Right lobe of liver (tissue), 4 donors: ENCODE results near the gene CDHR1.

ENCODE experiments used
- POLR2A ChIP-seq: fragments of 450-650 bp; IDR thresholded peaks from one replicate; pipeline ENCODE4 v1.6.1; 2017; ENCODE audit warnings: antibody characterized with exemption, mild to moderate bottlenecking
- TF ChIP-seq, protein P1 (sequence below), 4 donors: fragments of 200-600 bp in 3 of 4; fragments of 450-650 bp in 1 of 4; IDR thresholded peaks; one replicate each; pipeline versions ENCODE4 v1.5.1 to v1.8.0; 2016 to 2022; ENCODE audit warnings: antibody characterized with exemption in 4 of 4, mild to moderate bottlenecking in 2 of 4
- donor health status: DM: no; HTN: no; CAD: no.
- donor health status: DM: no; HTN: no; CAD: no.
- donor health status: DM: no; HTN: yes; CAD: no.

DNA sequence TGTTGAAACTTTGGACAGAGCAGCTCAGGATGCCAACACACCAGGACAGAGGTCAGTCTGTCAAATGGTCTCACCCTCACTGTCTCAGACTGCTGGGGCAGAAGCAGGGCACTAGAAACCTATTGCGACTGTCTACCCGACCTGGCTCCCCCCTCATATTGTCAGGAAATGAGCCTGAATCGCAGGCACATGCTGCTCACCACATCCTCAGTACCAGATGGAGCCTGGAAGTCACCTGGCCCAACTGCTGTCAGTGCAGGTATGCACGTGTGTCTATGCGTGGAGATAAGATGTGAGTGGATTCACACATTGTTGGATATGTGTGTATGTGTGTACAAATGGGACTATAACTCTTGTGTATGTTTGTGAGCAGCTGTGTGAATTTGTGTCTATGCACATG, 3.2 kb upstream of the CDHR1 start:
- TF ChIP-seq, protein P1, sequence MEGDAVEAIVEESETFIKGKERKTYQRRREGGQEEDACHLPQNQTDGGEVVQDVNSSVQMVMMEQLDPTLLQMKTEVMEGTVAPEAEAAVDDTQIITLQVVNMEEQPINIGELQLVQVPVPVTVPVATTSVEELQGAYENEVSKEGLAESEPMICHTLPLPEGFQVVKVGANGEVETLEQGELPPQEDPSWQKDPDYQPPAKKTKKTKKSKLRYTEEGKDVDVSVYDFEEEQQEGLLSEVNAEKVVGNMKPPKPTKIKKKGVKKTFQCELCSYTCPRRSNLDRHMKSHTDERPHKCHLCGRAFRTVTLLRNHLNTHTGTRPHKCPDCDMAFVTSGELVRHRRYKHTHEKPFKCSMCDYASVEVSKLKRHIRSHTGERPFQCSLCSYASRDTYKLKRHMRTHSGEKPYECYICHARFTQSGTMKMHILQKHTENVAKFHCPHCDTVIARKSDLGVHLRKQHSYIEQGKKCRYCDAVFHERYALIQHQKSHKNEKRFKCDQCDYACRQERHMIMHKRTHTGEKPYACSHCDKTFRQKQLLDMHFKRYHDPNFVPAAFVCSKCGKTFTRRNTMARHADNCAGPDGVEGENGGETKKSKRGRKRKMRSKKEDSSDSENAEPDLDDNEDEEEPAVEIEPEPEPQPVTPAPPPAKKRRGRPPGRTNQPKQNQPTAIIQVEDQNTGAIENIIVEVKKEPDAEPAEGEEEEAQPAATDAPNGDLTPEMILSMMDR (IDR thresholded peaks at IDR 0.05), result no peak
- no peak for TF ChIP-seq POLR2A
